CD4-positive, alpha-beta T cell treated with Interleukin-17A for 1 hour (primary cell): ENCODE measurements around the gene PHEX.

Experiments
- DNase-seq: peaks from one replicate; pipeline ENCODE4 v3.0.0-alpha.2; 2020

Gene PHEX

DNA sequence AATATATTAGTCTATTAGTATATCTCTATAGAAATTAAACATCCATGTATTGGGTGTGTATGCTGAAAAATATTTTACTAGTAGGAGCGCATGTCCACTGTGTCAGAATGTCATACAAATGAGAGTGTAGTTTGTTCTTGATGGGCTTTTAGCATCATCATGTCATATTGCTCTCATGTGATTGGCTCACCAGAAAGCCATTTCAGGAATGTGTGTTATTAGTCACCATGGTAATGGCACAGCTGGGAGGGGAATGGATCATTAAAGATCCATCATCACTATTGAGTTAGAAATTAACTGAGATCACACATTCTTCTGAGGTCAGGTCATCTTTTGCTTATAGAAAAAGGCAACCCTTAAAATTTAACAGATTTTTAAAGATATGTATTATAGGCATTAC, 77.3 kb downstream of the PHEX start:
- DNase-seq, result no peak

DNA sequence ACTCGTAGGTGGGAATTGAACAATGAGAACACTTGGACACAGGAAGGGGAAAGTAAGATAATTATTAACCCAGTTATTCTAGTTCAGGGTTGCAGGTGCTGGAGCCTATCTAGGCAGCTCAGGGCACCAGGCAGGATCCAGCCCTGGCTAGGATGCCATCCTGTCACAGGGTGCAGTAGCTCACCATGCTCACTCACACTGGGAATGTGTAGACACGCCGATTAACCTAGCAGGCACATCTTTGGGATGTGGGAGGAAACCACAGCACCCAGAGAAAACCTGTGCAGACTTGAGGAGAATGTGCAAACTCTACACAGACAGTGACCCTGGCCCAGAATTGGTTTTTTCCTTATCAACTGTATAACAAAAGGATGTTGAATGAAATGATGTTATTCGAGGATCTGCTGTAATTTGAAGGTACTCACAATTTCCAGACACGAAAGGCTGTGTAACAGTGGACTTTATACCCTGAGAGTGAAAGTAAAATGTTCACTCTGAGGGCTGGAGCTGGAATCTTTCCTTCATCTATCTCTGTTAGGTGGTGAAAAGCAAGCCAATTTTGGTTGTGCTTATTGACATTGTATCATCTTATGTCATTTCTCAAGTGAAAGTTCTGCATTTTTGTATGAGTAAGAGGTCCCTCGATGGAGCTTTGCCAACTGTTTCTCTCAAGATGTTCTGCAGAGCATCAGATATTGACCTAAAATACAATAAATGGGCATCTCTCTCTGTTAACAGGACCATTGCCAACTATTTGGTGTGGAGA, 78.8 kb downstream of the PHEX start:
- no peak for DNase-seq

DNA sequence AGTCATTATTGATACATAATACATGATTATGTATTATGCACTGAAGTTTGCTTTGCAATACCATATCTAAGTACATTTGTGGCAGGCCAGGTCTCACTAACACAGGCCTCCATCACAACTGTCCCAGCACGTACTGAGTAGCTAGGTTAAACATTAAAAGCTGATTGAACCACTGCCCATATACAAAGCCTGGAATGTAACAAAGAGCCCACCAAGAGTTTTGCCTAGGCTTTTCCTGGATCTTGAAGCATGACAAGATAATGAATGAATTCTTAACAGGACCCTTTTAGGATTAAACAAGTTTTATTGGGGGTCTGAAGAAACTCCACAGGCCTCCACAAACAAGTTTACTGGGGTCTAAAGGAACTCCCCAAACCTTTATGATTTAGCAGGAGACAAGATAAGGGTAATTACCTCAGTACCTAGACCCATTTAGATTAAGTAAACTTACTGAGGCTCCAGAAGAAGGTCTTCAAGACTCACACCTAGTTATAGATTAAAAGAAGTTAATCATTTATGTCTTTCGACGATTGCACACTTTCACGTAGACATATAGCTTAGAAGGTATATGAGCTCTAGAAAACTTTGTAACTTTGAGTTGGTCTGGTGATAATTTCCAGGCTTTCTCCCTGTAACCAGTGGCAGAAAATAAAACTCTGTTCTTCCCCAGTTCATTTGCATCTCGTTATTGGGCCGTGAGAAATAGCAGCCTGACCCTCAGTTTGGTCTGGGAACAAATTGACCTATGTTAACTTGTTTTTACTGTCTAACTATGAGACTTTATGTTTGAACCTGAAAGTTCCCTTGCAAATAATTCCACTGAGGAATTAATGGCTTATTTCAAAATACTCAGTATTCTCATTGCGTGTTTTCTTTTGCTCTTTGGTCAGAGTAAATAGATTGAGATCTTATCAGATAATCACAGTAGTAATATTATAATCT, 84.8 kb downstream of the PHEX start:
- no peak for DNase-seq

GRCh38 chrX:22117633-22118032, 85.5 kb downstream of the PHEX start:
- no peak for DNase-seq

GRCh38 chrX:22118161-22118830, 86.2 kb downstream of the PHEX start:
- DNase-seq, result no peak

- DNase-seq, result no peak
Measured at GRCh38 chrX:22121161-22121560, 89.0 kb downstream of the PHEX start.

GRCh38 chrX:22122510-22122909, 90.4 kb downstream of the PHEX start:
- no peak for DNase-seq

DNA sequence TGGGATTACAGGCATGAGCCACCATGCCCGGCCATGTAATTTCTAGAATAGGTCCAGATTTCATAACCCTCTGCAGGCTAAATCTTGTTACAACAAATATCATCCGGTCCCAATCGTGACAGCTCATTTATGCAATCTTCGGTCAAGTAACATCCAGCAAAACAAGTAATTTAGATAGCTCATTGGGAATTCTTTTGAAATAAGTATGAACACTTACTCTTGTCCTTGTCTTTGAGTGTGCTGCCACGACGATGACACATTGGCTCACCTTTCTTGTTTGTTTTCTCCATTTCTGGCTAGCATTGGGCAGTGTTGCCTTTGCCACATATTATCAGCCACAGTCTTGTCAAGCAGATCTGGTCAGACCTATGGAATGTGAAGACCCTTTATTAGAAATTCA, 92.0 kb downstream of the PHEX start:
- no peak for DNase-seq

DNA sequence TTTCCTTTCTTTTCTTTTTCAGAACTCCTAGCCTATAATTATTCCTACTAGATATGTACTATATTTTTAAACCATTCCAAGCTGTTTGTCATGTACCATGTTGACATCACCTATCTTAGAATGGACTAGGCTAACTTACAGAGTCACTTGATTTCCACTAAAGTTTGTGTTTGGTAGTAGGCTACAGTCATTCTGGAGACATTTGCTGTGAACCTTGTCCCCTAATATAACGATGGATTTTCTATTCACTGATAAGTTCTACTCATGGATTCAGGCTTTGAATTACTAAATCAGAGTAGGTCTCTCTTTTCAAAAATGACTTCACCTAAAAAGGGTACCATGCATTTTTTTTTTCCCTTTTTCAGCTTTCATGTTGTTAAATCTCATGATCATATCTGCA, 93.4 kb downstream of the PHEX start:
- DNase-seq, result no peak

DNA sequence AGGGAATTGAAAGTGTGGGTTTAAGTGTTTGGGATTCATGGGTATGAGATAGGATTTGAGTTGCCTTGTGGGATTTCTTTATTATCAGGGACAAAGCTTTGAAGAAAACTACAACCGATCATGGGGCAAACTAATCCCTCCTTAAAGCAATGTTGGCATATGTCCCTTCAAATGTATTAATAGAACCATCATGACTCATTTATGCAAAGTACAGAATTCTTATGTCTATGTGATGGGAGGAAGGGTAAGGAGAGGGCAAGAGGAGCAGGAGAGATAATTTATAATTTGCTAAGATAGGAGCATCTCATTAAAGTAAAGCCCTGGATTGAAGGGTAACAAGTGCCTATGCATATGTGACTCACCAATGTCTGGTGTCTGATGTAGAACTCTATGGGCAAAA, 94.2 kb downstream of the PHEX start:
- no peak for DNase-seq

DNA sequence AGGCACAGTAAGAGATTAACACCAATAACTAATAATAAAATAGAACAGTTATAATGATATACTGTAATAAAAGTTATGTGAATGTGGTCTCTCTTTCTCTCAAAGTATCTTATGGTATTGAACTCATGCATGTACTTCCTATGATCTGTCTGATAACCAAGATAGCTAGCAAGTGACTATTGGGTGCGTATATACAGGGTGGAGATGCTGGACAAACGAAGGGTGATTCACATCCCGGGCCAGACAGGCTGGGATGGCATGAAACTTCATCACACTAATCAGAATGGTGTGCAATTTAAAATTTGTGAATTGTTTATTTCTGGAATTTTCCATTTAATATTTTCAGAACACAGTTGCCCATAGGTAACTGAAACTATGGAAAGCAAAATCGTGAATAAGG, 96.8 kb downstream of the PHEX start:
- no peak for DNase-seq

DNA sequence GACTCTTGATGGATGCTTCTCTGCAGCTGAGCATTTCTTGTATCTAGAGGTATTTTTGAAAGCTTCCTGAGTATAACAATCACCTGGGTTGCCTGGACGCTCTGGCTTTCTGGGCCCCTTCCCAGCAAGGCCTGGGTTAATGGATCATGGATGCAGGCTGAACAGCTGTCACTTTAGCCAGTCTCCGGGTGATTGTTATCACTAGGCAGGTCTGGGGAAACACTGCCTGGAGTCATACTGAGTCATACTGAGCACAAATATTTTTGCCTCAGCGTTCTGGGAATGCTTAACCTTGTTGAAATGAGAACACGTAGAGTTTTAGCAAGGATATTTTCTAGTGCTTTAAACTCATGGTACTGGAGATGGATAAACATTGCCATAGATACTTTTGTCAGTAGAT, 102.6 kb downstream of the PHEX start:
- no peak for DNase-seq

DNA sequence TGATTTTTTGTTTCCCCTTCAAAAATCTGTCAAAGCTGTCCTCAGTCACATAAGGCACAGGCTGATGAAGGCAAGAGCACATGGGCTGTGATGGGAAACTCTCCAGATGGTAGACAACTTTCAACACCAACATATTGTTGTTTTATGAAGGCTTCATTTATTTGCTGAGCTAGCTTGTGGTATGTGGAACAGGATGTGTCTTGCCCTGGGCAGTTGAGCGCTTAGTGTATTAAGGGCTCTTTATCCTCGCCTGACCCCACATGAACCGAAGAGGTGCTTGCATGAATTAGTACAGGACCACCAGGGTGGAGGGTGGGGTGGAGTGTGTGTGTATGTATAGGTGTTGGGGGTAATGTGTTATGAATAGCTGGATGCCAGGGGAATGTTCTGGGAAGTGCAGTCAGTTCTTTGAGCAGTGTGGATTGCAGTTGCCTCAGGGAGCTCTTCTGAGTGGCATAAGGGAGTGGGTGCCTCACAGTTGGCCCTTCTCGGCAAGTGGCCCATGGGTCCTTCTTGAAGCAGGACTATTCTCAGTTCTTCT, 103.1 kb downstream of the PHEX start:
- no peak for DNase-seq

GRCh38 chrX:22135994-22136684, 104.0 kb downstream of the PHEX start:
- DNase-seq, result peak; percentile 51

DNA sequence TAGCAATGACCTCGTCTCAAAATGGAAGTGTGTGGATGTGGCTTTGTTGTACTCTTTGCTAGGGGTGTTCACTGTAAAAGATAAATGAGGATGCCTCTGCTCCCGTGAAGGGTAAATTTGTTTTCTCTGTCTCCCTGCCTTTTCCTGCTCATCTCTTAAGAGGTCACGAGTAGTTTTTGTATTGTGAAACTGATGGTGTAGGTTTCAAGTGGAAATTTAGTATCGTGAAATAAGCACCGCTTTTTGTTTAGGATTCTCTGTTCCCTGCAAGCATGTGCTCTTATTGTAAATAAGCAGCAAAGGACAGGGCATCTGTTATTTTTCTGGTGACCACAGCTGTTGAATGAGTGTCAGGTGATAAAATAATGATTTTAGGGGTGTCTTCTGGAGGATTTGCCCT, 104.6 kb downstream of the PHEX start:
- DNase-seq, result no peak

- DNase-seq, result no peak
Measured at GRCh38 chrX:22139822-22140221, 107.7 kb downstream of the PHEX start.

GRCh38 chrX:22141047-22141730, 109.1 kb downstream of the PHEX start:
- DNase-seq, result no peak

GRCh38 chrX:22147214-22147613, 115.1 kb downstream of the PHEX start:
- no peak for DNase-seq

DNA sequence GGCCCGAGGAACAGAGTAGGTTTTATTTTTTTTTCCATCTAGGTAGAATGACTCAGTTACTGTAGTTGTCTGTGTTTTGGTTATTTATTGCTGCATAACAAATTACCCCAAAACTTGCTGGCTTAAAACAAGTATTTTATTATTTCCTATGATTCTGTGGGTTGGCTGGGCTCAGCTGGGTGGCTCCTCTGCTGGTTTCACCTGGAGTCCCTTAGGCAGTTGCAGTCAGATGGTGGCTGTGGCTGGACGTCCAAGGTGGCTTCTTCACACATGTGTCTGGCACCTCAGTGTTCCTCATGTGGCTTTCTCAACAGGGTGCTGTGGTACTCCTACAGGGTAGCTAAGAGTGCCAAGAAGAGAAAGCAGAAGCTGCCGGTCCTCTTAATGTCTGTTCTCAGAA, 115.8 kb downstream of the PHEX start:
- no peak for DNase-seq

- DNase-seq, result no peak
Measured at GRCh38 chrX:22148565-22148964, 116.4 kb downstream of the PHEX start.

DNA sequence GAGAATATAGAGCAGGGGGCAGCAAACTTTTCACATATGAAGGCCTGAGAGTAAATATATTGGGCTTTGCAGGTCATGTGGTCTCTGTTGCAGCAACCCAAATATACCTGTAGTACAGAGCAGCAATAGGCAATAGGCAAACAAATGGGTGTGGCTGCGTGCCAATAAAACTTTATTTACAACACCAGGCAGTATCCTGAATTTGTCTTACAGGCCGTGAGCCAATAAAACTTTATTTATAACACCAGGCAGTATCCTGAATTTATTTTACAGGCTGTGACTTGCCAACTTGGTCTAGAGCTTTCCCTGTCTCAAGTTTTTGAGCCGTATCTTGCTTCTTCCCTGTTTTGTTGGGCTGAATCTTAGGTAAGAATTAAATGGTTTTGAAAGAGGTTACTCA, 118.2 kb downstream of the PHEX start:
- DNase-seq, result no peak

- DNase-seq, result no peak
Measured at GRCh38 chrX:22155126-22155525, 123.0 kb downstream of the PHEX start.
